ENCODE measurements around the gene DIAPH1.
A peak's percentile ranks its signal among the peaks of the same experiment; 100 is the strongest.

Gene DIAPH1

DNA sequence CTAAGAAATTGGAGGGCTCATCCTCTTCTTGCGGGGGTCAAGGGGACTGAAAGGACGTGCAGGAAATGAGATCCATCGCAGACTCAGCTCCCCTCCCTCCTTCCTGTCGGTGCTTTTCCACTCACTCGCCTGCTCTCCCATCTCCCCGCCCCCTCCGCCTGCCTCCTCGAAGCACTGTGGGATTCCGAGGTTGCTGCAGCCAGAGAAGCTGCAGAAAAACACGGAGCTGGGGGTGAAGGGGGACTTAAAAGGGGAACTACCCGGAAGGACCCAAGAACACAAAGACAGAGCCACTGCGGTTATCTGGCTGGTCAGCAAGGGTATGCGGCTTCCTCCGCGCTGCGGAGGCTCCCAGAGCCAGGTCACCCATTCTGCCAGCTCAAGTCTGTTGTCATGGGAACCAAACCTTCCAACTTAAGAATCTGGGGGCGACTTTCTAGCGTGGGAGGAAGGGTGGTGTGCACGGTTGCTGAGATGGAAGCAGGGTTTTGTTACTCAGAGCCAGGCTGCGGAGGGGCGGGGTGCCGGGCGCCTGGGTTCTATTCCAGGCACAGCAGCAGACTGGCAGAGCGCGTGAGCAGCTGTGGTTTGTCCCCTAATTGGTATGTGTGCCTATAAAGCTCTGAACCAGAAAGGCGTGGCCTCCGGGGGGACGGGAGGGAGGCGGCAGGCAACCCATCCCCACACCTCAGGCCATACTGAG lies 105.0 kb downstream of the DIAPH1 start:
- H4K20me1 ChIP-seq (ENCODE audit: control insufficient read depth, insufficient read depth, low read depth, low read length) = no peaks in the 10 kb centered on the region
- H3K4me2 ChIP-seq (ENCODE audit: low read length) = peak overlapping the region; percentile 97
- H3K27ac ChIP-seq (ENCODE audit: low read depth, low read length) = peak overlapping the region; percentile 100
- H3K4me1 ChIP-seq (ENCODE audit: control insufficient read depth, low read length) = peaks cover 87% of the 10 kb centered on the region
- H3K36me3 ChIP-seq (ENCODE audit: control insufficient read depth, low read length) = peaks cover 80% of the 10 kb centered on the region
- H3K27me3 ChIP-seq (ENCODE audit: control insufficient read depth, low read length) = no peaks in the 10 kb centered on the region
- H3K4me3 ChIP-seq (ENCODE audit: low read length) = peak overlapping the region; percentile 79
- no peaks in the 10 kb centered on the region for H3K9me3 ChIP-seq (ENCODE audit: control insufficient read depth, insufficient read depth, low read length)
- TF ChIP-seq, protein P1, sequence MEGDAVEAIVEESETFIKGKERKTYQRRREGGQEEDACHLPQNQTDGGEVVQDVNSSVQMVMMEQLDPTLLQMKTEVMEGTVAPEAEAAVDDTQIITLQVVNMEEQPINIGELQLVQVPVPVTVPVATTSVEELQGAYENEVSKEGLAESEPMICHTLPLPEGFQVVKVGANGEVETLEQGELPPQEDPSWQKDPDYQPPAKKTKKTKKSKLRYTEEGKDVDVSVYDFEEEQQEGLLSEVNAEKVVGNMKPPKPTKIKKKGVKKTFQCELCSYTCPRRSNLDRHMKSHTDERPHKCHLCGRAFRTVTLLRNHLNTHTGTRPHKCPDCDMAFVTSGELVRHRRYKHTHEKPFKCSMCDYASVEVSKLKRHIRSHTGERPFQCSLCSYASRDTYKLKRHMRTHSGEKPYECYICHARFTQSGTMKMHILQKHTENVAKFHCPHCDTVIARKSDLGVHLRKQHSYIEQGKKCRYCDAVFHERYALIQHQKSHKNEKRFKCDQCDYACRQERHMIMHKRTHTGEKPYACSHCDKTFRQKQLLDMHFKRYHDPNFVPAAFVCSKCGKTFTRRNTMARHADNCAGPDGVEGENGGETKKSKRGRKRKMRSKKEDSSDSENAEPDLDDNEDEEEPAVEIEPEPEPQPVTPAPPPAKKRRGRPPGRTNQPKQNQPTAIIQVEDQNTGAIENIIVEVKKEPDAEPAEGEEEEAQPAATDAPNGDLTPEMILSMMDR (IDR thresholded peaks at IDR 0.05; ENCODE audit: low read depth, low read length, poor library complexity, severe bottlenecking) = no peak
- TF ChIP-seq EZH2phosphoT487 (IDR thresholded peaks at IDR 0.05; ENCODE audit: borderline replicate concordance, low read length) = no peak
- peaks cover 23% of the 10 kb centered on the region for H3K79me2 ChIP-seq (ENCODE audit: control insufficient read depth, low read length)
- H3K9me2 ChIP-seq (replicated peaks; ENCODE audit: control insufficient read depth, low read length) = no peaks in the 10 kb centered on the region
- peaks cover 45% of the 10 kb centered on the region for H3F3A ChIP-seq (ENCODE audit: control insufficient read depth, insufficient read depth)

DNA sequence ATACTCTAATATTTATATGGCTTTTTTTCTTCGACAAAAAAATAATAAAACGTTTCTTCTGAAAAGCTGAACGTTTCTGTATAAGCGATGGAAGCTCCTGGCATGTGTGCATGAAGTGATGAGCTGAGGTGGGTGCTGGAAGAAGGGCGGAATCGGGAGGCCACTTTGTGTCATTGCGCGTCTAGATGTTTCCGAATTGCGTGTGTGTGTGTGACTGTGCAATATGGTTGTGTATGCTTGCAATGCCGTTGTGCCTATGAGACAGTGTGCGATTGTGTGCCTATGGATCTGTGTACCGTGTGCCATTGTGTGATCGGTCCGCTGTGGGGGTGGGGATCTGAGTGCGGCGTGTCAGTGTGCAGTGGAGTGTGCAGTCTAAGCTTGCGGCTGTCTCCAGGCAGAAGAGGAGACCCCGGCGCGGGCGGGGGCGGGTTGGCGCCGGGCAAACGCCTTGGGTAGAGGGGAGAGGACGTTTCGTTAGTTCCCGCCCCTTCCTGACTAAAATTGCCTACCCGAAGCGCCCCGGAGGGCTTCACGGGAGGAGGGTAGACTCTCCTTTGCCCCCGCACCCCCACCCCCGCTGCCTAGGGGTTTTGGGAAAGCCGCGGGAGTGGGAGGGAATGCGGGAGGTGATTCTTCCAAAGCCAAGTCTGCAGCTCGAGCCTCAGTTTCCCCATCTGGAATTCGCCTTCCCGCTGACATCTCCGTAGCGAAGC lies 105.7 kb downstream of the DIAPH1 start:
- no peak for TF ChIP-seq EZH2phosphoT487 (IDR thresholded peaks at IDR 0.05; ENCODE audit: borderline replicate concordance, low read length)
- TF ChIP-seq, protein P1 (IDR thresholded peaks at IDR 0.05; ENCODE audit: low read depth, low read length, poor library complexity, severe bottlenecking) = no peak
- Histone ChIP-seq H3K4me1 (ENCODE audit: control insufficient read depth, low read length) (peaks cover 94% of the 10 kb centered on the region), H3K9me2 (replicated peaks; ENCODE audit: control insufficient read depth, low read length) (no peaks in the 10 kb centered on the region), H3K27me3 (ENCODE audit: control insufficient read depth, low read length) (no peaks in the 10 kb centered on the region), H3K36me3 (ENCODE audit: control insufficient read depth, low read length) (peaks cover 82% of the 10 kb centered on the region), H3F3A (ENCODE audit: control insufficient read depth, insufficient read depth) (peaks cover 51% of the 10 kb centered on the region), H3K4me3 (ENCODE audit: low read length) (peak overlapping the region; percentile 79), H3K79me2 (ENCODE audit: control insufficient read depth, low read length) (peaks cover 23% of the 10 kb centered on the region), H3K4me2 (ENCODE audit: low read length) (peak overlapping the region; percentile 97), H3K27ac (ENCODE audit: low read depth, low read length) (peak overlapping the region; percentile 100), H4K20me1 (ENCODE audit: control insufficient read depth, insufficient read depth, low read depth, low read length) (no peaks in the 10 kb centered on the region), H3K9me3 (ENCODE audit: control insufficient read depth, insufficient read depth, low read length) (no peaks in the 10 kb centered on the region)

GRCh38 chr5:141512390-141512910 lies 106.3 kb downstream of the DIAPH1 start:
- Histone ChIP-seq H3K79me2 (ENCODE audit: control insufficient read depth, low read length) (peaks cover 23% of the 10 kb centered on the region), H3K4me3 (ENCODE audit: low read length) (peak overlapping the region; percentile 79), H3K9me3 (ENCODE audit: control insufficient read depth, insufficient read depth, low read length) (no peaks in the 10 kb centered on the region), H3K4me2 (ENCODE audit: low read length) (peak overlapping the region; percentile 97), H4K20me1 (ENCODE audit: control insufficient read depth, insufficient read depth, low read depth, low read length) (no peaks in the 10 kb centered on the region), H3K27ac (ENCODE audit: low read depth, low read length) (peak overlapping the region; percentile 100), H3K4me1 (ENCODE audit: control insufficient read depth, low read length) (peaks cover 98% of the 10 kb centered on the region), H3K27me3 (ENCODE audit: control insufficient read depth, low read length) (no peaks in the 10 kb centered on the region), H3F3A (ENCODE audit: control insufficient read depth, insufficient read depth) (peaks cover 57% of the 10 kb centered on the region), H3K9me2 (replicated peaks; ENCODE audit: control insufficient read depth, low read length) (no peaks in the 10 kb centered on the region), H3K36me3 (ENCODE audit: control insufficient read depth, low read length) (peaks cover 78% of the 10 kb centered on the region)
- TF ChIP-seq EZH2phosphoT487 (IDR thresholded peaks at IDR 0.05; ENCODE audit: borderline replicate concordance, low read length) = no peak
- TF ChIP-seq, protein P1 (IDR thresholded peaks at IDR 0.05; ENCODE audit: low read depth, low read length, poor library complexity, severe bottlenecking) = peak; percentile 97

All from DOHH2 (cell line).